TTC549 (cell line): ENCODE data around the gene NAT16.
"Not testable (repeated sequence)": the region's sequence is repeated elsewhere in the genome, so short reads cannot be mapped to it uniquely, and the experiment has no call there.

ENCODE experiments used
- FAIRE-seq: peaks from 2 replicates; lab custom pipeline; 2012; peaks lifted over from hg19 to GRCh38; lab: Jason Lieb, UNC

NAT16 gene

DNA sequence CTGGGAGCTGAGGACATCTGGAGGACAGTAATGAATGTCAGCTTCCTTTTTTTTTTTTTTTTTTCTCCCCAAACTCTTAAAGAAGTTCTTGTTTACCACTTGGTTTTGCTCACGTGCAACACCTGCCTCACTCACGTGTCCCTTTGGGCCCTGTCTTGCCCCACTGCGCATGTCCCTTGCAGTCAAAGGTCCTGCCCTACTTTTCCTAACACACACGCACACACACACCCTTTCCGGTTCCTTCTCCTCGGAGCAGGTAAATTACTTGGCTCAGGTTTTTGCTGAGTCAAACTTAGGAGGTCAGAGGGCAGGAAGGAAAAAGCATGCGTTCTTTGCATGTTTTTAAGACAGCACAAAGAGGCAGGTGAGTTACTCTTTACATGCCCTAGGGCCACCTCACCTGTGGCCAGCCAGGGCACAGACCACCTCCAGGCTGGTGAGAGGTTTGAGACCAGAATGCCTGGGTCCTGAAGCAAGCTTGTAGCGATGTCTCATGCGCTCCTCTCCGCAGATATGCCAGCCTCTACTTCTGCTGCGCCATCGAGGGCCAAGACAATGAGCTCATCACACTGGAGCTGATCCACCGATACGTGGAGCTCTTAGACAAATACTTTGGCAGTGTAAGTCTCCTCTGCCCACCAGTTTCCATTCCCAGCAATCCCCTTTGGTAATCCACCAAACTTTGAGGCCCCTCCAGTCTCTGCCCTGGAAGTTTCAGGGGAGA lies 23.1 kb downstream of the NAT16 start:
- no peak for FAIRE-seq

DNA sequence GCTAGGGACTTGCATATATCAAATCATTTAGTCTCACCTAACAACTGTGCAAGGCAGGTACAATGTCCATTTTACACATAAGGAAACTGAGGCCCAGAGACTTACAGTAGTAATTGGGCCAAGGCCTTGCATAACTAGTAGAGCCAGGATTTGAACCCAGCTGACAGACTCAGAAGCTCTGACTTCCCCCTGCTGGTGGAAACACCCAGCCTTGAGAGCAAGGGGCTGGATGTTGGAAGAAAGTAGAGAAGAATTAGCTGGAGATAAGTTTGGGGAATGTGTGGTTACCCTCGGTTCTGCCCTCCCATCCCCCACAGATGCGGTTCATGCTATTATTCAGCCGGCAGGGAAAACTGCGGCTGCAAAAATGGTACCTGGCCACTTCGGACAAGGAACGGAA lies 23.8 kb downstream of the NAT16 start:
- FAIRE-seq = no peak

DNA sequence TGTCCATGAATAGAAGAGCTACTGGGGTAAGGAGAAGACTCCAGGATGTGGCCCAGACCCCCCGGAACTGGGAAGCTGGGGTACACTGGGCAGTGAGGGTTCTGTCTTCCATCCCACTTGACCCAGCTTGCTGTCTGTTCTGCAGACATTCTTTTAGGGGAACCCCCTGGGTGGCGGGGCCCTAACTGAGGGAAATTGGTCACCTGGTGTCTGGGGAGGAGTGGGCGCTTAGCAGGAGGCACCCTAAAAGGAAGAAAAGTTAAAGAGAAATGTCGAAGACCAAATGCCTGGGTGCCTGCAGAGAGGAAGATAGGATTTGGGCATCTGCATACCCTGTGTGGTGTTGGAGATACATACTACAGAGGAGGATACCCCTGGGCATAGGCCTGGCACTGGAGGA lies 24.8 kb downstream of the NAT16 start:
- FAIRE-seq = no peak

DNA sequence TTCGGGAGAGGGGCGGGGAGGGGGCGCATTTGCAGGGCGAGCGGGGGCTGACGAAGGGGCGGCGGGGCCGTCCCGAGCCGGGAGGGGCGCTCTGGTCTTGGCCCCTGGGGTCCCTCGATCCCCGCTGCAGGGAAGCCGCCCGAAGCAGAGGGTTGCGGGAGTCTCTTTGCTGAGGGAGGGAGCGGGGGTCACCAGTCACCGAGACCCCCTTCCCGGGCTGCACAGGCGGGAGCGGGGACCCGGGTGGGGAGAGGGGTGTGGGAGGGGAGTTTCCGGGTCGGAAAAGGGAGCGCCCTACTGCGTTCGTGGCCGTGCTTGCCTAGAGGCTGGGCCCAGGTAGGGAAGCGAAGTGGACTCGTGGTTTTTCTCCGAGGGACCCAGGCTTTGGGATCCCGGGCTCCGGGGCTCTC lies 25.4 kb downstream of the NAT16 start:
- FAIRE-seq = no peak

DNA sequence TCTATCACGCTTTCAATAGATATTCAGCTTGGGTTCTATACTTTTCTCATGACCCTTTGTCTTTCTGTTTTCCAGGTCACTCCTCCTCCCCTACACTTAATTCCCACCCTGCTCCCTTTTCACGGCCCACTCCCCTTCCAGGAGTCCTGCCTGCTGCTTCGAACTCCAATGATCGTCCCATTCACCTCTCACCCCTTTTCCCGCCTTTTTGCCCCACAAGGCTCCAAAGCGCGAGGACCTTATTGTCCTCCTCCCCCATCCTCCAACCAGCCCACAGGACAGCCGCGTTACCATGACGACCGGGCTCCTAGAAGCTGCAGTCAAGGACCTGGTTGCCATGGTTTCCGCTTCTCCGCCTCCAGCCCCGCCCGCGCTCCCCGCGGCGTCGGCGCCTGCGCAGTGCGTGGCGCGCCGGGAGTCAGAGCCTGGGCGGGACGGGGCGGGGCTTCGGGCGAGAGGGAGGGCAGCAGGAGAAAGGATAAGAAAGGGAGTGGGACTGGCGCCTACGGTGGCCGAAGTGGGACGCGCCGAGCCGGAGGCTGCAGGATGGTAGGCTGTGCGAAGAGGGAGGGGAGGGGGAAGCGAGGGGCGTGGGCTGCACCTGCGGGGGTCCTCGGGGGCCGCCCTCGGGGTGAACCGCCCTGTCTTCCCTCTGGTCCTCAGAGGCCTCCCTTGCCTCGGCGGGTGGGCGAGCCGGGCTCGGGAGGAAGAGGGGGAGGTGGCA lies 26.0 kb downstream of the NAT16 start, which contains the start of gene AP1S1:
TSS of gene AP1S1 (plus strand) at position 508 of the 724 bp plus-strand sequence. CDS start at position 547, 39 bp downstream.
- FAIRE-seq = no peak

DNA sequence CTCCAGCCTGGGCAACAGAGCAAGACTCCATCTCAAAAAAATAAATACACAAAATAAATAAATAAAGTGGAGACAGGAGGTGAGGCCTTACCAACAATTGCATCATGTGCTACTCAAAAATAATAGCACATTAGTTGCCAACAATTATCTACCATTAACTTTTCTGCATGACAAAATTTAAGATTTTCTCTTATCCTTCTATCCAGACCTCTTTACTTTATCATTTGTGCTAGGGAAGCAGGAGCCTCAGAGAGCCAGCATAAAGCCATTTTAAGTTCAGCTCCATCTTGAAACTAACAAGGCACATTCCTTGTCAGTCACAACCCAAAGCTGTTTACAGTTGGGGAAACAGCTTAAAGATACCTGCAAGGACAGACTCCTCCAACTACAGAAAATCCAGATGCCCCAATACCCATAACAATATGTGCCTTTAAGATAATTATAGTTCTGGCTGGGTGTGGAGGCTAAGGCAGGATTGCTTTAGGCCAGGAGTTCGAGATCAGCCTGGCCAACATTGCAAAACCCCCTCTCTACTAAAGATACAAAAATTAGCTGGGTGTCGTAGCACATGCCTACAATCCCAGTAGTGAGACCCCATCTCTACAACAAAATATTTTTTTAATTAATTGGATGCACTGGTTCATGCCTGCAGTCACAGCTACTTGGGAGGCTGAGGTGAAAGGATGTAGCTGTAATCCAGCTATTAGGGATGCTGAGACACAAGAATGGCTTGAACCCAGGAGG lies 28.0 kb downstream of the NAT16 start:
- no peak for FAIRE-seq

DNA sequence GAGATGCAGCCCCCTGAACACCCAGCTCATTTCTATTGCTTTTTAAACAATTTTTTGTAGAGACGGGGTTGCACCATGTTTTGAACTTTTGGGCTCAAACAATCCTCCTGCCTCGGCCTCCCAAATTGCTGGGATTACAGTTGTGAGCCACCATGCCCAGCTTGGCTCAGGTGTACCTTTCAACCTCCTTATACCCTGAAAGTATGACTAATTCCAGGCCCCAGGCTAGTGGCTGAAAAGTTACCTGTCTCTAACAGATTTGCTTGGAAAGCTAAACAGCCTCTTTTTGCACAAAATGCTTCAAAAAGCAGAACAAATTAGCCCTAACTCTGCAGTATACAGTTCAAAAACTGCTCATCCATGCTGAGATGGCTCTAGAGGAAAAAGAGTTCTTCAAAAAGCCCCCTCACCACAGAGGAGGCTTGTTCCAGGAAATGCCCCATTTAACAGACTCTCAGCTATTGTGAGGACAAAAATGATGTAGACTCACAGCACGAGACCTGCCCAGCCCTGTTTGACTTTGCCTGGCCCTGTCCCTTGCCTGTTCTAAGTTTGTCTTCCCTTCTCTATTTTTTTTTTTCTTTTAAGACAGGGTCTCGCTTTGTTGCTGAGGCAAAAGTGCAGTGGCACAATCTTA lies 39.2 kb downstream of the NAT16 start:
- no peak for FAIRE-seq

DNA sequence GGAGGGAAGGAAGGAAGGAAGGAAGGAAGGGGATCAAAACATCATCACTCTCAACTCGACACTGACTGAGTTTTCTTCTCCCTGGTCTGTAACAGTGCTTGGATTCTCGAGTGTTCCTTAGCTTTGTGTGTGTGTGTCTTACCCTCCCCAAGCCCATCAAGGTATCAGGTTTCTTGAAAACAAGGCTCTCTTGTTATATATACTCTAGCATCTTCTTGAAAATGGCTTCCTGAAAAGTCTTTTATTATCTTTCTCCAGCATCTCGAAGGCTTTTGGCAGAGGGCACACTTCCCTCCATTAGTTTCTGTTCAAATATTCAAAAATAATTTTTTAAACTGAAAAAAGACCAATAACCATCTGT lies 39.8 kb downstream of the NAT16 start:
- FAIRE-seq = no peak

DNA sequence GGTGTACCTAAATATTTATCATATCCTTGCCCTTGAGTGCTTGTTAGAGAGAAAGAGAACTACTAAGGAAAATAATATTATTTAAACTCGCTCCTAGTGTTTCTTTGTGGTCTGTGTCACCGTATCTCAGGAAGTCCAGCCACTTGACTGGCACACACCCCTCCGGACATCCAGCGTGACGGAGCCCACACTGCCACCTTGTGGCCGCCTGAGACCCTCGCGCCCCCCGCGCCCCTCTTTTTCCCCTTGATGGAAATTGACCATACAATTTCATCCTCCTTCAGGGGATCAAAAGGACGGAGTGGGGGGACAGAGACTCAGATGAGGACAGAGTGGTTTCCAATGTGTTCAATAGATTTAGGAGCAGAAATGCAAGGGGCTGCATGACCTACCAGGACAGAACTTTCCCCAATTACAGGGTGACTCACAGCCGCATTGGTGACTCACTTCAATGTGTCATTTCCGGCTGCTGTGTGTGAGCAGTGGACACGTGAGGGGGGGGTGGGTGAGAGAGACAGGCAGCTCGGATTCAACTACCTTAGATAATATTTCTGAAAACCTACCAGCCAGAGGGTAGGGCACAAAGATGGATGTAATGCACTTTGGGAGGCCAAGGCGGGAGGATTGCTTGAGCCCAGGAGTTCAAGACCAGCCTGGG lies 41.8 kb downstream of the NAT16 start:
- no peak for FAIRE-seq

DNA sequence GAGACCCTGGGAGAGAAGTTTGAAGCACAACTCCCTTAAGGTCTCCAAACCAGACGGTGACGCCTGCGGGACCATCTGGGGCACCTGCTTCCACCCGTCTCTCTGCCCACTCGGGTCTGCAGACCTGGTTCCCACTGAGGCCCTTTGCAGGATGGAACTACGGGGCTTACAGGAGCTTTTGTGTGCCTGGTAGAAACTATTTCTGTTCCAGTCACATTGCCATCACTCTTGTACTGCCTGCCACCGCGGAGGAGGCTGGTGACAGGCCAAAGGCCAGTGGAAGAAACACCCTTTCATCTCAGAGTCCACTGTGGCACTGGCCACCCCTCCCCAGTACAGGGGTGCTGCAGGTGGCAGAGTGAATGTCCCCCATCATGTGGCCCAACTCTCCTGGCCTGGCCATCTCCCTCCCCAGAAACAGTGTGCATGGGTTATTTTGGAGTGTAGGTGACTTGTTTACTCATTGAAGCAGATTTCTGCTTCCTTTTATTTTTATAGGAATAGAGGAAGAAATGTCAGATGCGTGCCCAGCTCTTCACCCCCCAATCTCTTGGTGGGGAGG lies 42.4 kb downstream of the NAT16 start:
- FAIRE-seq = no peak

DNA sequence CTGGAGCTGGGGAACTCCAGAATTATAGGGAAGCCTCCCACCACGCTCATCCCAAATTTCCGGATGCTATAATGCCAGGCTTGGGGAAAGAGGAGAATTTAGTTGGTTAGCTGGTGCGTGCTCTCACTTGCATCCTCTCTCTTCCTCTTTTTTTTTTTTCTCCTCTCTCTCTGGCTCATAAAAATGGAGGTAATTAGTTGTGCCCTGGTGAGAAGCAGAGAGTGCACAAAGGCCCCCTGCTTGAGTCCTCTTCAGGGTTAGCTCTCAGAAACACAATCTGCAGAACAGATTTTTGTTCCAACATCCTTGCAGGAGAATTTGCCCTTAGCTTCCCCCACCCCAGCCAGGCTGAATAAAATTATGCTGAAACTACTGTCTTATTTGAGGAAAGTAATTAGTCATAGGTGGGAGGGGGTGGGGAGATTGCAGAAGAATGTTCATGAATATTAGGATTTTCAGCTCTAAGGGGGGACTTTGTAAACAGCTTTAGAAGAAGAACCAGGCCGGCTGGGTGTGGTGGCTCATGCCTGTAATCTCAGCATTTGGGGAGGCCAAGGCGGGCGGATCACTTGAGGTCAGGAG lies 45.6 kb downstream of the NAT16 start:
- FAIRE-seq = no peak

DNA sequence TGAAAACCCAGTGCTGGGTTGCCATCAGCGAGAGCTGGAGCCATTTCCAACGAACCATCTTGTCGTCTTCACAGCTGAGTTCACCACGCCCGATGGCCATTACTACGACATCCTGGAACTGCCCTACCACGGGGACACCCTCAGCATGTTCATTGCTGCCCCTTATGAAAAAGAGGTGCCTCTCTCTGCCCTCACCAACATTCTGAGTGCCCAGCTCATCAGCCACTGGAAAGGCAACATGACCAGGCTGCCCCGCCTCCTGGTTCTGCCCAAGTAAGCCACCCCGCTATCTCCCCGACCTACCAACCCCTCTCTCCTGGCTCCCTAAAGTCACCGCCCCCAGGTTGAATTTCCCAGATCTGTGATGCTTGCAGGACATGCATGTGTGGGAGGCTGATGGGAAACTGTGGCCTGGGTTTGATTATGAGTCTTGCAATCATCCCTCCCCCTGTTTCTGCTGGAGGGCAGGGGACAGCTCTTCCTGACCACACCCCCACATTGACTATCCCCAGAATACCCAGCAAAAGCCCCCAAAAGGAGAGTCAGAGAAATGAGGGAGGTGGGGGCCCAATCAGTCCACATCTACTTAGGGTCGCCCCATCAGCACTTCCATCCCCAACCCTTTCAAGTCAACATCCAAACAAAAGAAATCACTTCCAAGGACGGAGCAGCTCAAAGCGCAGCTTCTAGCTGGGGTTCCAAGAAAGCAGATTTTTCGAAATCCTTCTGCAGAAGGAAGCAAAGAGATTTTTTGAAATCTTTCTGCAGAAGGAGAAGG lies 46.3 kb downstream of the NAT16 start:
- FAIRE-seq = no peak

DNA sequence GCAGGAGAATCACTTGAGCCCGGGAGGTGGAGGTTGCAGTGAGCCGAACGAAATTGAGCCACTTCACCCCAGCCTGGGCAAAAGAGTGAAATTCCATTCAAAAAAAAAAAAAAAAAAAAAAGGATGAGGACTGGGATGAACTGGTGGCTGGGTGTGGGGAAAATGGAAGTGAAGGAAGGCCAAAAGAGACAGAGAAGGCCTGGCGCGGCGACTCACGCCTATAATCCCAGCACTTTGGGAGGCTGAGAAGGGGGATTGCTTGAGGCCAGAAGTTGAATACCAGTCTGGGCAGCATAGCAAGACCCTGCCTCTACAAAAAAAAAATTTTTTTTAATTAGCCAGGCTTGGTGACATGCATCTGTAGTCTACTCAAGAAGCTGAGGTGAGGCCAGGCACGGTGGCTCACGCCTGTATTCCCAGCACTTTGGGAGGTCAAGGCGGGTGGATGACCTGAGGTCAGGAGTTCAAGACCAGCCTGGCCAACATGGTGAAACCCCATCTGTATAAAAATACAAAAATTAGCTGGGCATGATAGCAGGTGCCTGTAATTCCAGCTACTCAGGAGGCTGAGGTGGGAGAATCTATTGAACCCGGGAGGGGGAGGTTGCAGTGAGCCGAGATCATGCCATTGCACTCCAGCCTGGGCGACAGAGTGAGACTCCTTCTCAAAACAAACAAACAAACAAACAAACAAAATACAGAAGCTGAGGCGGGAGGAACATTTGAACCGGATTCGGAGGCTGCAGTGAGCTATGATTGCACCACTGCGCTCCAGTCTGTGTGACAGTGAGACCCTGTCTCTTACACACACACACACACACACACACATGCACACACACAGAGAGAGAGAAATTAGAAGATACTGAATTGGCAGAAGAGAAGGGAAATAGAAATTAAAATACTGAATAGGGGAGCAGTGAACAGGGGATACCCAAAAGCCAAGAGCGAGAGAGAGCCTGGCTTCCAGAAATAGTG lies 47.2 kb downstream of the NAT16 start:
- FAIRE-seq = not testable (repeated sequence)

DNA sequence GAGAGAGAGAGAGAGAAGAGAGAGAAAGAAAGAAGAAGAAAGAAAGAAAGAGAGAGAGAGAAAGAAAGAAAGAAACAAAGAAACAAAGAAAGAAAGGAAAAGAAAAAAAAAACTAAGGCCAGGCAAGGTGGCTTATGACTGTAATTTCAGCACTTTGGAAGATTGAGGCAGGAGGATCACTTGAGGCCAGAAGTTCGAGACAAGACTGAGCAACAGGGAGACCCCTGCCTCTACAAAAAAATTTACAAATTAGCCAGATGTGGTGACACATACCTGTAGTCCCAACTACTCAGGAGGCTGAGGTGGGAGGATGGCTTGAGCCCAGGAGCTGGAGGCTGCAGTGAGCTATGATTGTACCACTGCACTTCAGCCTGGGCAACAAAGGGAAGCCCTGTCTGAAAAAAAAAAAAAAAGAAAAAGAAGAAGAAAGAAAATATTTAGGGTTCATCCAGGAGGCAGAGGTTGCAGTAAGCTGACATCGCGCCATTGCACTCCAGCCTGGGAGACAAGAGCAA lies 50.4 kb downstream of the NAT16 start:
- no peak for FAIRE-seq

DNA sequence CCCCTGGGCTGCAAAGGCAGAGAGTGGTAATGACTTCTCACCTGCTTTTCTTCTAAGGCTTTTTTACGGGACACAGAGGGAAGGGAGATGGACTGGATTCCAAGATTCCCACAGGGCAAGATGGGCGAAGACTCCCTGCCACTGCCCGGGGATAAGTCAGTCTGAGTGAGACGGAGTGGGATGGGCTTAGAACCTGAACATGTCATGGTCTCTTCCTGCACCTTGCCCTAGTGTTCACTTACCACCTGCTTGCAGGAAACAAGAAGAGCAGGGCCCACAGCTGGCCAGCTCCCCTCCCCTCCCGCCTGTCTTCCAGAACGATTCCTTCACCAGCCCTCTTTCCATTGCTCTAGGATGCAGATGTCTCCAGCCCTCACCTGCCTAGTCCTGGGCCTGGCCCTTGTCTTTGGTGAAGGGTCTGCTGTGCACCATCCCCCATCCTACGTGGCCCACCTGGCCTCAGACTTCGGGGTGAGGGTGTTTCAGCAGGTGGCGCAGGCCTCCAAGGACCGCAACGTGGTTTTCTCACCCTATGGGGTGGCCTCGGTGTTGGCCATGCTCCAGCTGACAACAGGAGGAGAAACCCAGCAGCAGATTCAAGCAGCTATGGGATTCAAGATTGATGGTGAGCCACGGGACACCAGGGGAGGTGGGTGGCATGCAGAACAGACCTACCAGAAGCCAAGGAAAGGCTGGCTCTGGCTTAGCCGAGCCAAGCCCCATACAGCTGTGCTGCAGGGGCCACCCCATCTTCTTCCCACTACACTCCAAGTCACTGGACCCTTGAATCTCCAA lies 51.9 kb downstream of the NAT16 start:
- no peak for FAIRE-seq

DNA sequence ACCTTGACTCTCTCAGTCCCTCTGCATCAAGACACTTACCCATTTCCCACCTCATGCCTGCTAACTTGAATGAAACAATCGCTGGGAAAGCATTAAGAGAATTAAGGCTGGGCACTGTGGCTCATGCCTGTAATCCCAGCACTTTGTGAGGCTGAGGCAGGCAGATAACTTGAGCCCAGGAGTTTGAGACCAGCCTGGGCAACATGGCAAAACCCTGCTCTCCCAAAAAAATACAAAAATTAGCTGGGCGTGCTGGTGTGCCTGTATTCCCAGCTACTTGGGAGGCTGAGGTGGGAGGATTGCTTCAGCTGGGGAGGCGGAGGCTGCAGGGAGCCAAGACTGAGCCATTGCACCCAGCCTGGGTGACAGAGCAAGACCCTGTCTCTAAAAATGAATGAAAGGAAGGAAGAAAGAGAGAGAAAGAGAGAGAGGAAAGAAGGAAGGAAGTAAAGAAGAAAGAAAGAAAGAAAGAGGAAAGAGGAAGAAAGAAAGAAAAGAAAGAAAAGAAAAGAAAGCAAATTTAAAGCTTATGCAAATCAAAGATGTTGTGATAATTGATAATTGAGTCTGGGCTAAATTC lies 52.5 kb downstream of the NAT16 start:
- FAIRE-seq = no peak

DNA sequence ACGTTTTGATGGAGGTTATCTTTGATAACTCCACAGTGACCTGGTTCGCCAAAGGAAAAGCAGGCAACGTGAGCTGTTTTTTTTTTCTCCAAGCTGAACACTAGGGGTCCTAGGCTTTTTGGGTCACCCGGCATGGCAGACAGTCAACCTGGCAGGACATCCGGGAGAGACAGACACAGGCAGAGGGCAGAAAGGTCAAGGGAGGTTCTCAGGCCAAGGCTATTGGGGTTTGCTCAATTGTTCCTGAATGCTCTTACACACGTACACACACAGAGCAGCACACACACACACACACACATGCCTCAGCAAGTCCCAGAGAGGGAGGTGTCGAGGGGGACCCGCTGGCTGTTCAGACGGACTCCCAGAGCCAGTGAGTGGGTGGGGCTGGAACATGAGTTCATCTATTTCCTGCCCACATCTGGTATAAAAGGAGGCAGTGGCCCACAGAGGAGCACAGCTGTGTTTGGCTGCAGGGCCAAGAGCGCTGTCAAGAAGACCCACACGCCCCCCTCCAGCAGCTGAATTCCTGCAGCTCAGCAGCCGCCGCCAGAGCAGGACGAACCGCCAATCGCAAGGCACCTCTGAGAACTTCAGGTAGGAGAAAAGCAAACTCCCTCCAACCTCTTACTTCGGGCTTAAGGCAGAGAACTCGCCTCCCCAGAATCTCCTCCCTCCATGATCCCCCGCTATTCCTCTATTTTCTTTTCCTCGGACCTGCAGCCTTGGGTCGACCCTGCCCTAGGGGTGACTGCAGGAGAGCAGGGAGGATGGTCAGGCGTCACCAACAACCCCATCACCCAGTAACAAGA lies 53.2 kb downstream of the NAT16 start, which contains the start of gene SERPINE1:
TSS of gene SERPINE1 (plus strand) at position 454 of the 809 bp plus-strand sequence. CDS start 1,290 bp downstream, outside the sequence.
- FAIRE-seq = no peak
